Breast epithelium (tissue), 4 donors: ENCODE data around the gene WSCD1. TPM values are rescaled to one million over a fixed set of nuclear protein-coding genes. Genes with fewer than 3 reads are reported as not detected.

Experiments used
- DNase-seq, 2 donors: peaks; one replicate each; pipeline ENCODE4 v3.0.0-alpha.2; 2019; ENCODE audit warnings: low spot score in 2 of 2
- H3K27ac ChIP-seq, 2 donors: fragments of 200-600 bp; sonication (generic) in 1 of 2; one replicate each; pipeline ENCODE4 v1.5.1; 2016 to 2019; ENCODE audit warnings: mild to moderate bottlenecking in 1 of 2
- H3K27me3 ChIP-seq, 2 donors: fragments of 200-600 bp; sonication (generic) in 1 of 2; one replicate each; pipeline versions ENCODE4 v1.5.1 to v1.6.0; 2017 to 2019; ENCODE audit warnings: control low read depth in 1 of 2, mild to moderate bottlenecking in 1 of 2
- H3K36me3 ChIP-seq: fragments of 200-600 bp; one replicate; pipeline ENCODE4 v1.5.1; 2019
- H3K4me1 ChIP-seq, 2 donors: fragments of 200-600 bp; sonication (generic); one replicate each; pipeline ENCODE4 v1.5.1; 2016 to 2019; ENCODE audit warnings: control low read depth in 1 of 2
- H3K4me3 ChIP-seq, 3 donors: fragments of 200-600 bp; sonication (generic); 1 replicate in 2 of 3; 2 replicates in 1 of 3; pipeline ENCODE4 v1.5.1; 2016 to 2019; ENCODE audit warnings: mild to moderate bottlenecking in 3 of 3, moderate library complexity in 2 of 3
- H3K9me3 ChIP-seq, 2 donors: fragments of 200-600 bp; sonication (generic) in 1 of 2; one replicate each; pipeline ENCODE4 v1.5.1; 2016 to 2019; ENCODE audit warnings: control low read depth in 1 of 2
- CTCF ChIP-seq, 3 donors: fragments of 450-650 bp; IDR thresholded peaks; one replicate each; pipeline ENCODE4 v1.5.1; 2016 to 2017; ENCODE audit warnings: antibody characterized with exemption in 3 of 3, mild to moderate bottlenecking in 3 of 3, moderate library complexity in 3 of 3
- POLR2A ChIP-seq: fragments of 450-650 bp; IDR thresholded peaks from one replicate; pipeline ENCODE4 v1.6.1; 2016; ENCODE audit warnings: antibody characterized with exemption, mild to moderate bottlenecking, moderate library complexity
- POLR2AphosphoS5 ChIP-seq, 3 donors: sonication (generic); formaldehyde crosslinking; IDR thresholded peaks; one replicate each; pipeline ENCODE4 v1.6.1; 2017; ENCODE audit warnings: antibody characterized with exemption in 3 of 3
- intact Hi-C: fragments of 100-400 bp; cut with DNase I; formaldehyde crosslinking; loops from one replicate; pipeline ENCODE4 v1.15.1; 2023; ENCODE audit warnings: low total_unique reads
- total RNA-seq, 3 donors: library from RNA; depleted of rRNA; stranded (reverse); fragments of >200 nt; gene quantifications; one replicate each; pipeline ENCODE4 v1.1.0, GENCODE V29; 2016

WSCD1 gene
- total RNA-seq, 3 donors from 2014 or later, result 0.88 to 2.2 (median 2.0) TPM

GRCh38 chr17:6110088-6110487 lies 39.9 kb downstream of the WSCD1 start:
- DNase-seq, result no peak
- Histone ChIP-seq H3K9me3 (no peaks in the 10 kb centered on the region), H3K4me1 (no peaks in the 10 kb centered on the region), H3K4me3 (no peak overlapping the region), H3K27ac (no peak overlapping the region), H3K27me3 (peaks cover 0 to 12% of the 10 kb centered on the region in 2 donors), H3K36me3 (no peaks in the 10 kb centered on the region)
- TF ChIP-seq CTCF (IDR thresholded peaks at IDR 0.05), result no peak
- intact Hi-C loops, result no loop called here

GRCh38 chr17:6110592-6110991 lies 40.4 kb downstream of the WSCD1 start:
- Histone ChIP-seq H3K27me3 (peaks cover 0 to 12% of the 10 kb centered on the region in 2 donors), H3K4me1 (no peaks in the 10 kb centered on the region), H3K9me3 (no peaks in the 10 kb centered on the region), H3K4me3 (no peak overlapping the region), H3K36me3 (no peaks in the 10 kb centered on the region), H3K27ac (no peak overlapping the region)
- TF ChIP-seq POLR2AphosphoS5 (IDR thresholded peaks at IDR 0.05) (no peak), POLR2A (no peak), CTCF (IDR thresholded peaks at IDR 0.05) (no peak)
- DNase-seq, result no peak
- intact Hi-C loops, result no loop called here

- H3K9me3 ChIP-seq, result peaks cover 6 to 17% of the 10 kb centered on the region in 2 donors
- TF ChIP-seq POLR2A, result no peak
- no peak for TF ChIP-seq CTCF (IDR thresholded peaks at IDR 0.05)
- TF ChIP-seq POLR2AphosphoS5 (IDR thresholded peaks at IDR 0.05), result no peak
- no peaks in the 10 kb centered on the region for H3K4me1 ChIP-seq
- no peak overlapping the region for H3K4me3 ChIP-seq
- H3K27ac ChIP-seq, result no peak overlapping the region
- intact Hi-C loops, result loop anchor here (10.0 kb wide), 1 partner anchor 516 kb away; no protein-coding TSS in a partner anchor
- no peaks in the 10 kb centered on the region for H3K27me3 ChIP-seq
- no peaks in the 10 kb centered on the region for H3K36me3 ChIP-seq
- no peak for DNase-seq
These were observed 50.2 kb downstream of the WSCD1 start for GRCh38 chr17:6120351-6120750.

- Histone ChIP-seq H3K4me3 (no peak overlapping the region), H3K27ac (no peak overlapping the region), H3K9me3 (peaks cover 0 to 22% of the 10 kb centered on the region in 2 donors), H3K4me1 (no peaks in the 10 kb centered on the region), H3K27me3 (no peaks in the 10 kb centered on the region), H3K36me3 (no peaks in the 10 kb centered on the region)
- intact Hi-C loops, result loop anchor here (10.0 kb wide), 1 partner anchor 520 kb away; no protein-coding TSS in a partner anchor
- DNase-seq, result no peak
- no peak for TF ChIP-seq POLR2AphosphoS5 (IDR thresholded peaks at IDR 0.05)
- no peak for TF ChIP-seq POLR2A
- TF ChIP-seq CTCF (IDR thresholded peaks at IDR 0.05), result no peak
These were observed 54.7 kb downstream of the WSCD1 start for GRCh38 chr17:6124856-6125255.

GRCh38 chr17:6126768-6127167 lies 56.6 kb downstream of the WSCD1 start:
- Histone ChIP-seq H3K27me3 (no peaks in the 10 kb centered on the region), H3K36me3 (no peaks in the 10 kb centered on the region), H3K27ac (no peak overlapping the region), H3K9me3 (peaks cover 0 to 22% of the 10 kb centered on the region in 2 donors), H3K4me3 (no peak overlapping the region), H3K4me1 (no peaks in the 10 kb centered on the region)
- TF ChIP-seq CTCF (IDR thresholded peaks at IDR 0.05), result no peak
- intact Hi-C loops, result loop anchor here (10.0 kb wide), 1 partner anchor 522 kb away; no protein-coding TSS in a partner anchor
- no peak for DNase-seq
